Stimulated activated CD4-positive, alpha-beta T cell treated with anti-CD3 and anti-CD28 coated beads, Interleukin-12 subunit alpha, Interleukin-12 subunit beta, amount 100 ng/mL, for 4 hours (primary cell): ENCODE measurements around the gene DENND5A.

ENCODE experiments used
- DNase-seq: peaks from one replicate; pipeline ENCODE4 v3.0.0-alpha.2; 2020

DENND5A gene

GRCh38 chr11:9265211-9266131 is at the start of gene DENND5A:
Gene DENND5A (minus strand): TSS chr11:9265350. CDS start chr11:9265069, 281 bp downstream.
- peak; percentile 55 for DNase-seq

DNA sequence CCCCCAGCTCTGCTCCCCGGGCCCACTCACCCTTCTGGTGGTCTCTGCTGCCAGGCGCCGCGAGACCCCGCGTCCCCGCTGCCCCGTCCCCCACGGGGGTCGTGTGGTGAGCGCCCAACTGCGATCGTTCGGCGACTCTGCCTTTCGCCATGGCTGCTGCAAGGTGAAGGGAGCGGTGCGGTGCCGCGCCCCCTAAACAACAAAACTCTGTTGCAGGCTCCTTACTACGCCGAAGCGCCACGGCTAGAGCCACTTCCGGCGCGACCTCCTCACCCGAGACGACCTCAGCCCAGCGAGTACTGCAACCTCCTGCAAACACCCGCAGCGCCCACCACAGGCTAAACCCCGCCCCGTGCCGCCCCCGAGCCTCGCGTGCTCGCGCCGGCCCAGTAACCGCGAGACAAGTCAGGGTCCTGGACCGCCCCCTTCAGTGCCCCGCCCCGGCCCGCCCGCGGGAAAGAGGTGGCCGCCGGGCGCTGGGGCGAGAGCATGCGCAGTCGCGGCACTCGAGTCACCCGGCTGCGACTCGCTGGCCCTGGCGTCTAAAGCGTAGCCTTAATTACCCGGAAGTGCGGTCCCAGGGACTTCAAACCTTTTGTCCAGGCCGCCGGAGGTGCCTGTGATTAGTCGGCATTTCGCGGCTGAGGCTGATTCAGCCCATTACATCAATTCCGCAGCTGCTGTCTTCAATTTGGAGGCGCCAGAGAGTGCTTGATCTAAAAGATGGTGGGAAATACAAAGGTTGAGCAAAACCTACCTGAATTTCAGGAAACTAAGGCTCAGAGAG is 49.3 kb upstream of the DENND5A start, which contains the start of gene TMEM41B:
Gene TMEM41B (minus strand): TSS at position 303 of the 787 bp plus-strand sequence. CDS start 152 bp downstream, at position 151.
- peak; percentile 99 for DNase-seq

DNA sequence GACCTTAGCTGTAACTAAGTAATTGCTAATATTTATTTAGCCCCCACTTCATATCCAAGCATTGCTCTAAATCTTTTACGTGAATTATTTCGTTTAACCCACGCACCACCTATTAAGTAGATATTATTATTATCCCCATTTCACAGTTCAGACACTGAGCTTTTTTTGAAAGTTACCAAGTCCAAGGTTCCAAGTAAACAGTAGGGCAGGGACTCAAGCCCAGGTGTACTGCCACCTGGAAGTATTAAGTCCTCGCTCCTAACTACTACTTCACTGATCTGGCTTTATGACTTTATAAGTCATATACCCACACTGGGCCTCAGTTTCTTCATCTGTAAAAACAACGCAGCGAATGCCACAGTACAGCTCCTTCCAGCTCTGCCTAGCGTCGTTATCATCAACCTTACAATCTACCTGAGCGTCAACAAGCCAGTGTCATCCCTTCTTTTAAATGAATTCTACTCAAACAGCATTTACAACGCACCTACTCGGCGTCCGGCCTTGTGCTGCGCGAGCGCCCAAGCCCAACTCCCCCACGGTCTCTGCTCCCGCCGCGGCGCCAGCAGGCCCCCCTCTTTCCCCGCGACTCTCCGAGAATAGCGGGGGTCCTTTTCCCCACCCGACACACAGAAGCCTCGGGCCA is 48.6 kb upstream of the DENND5A start:
- peak; percentile 5 for DNase-seq

- DNase-seq = no peak
Measured at GRCh38 chr11:9310485-9311090, 45.4 kb upstream of the DENND5A start.

DNA sequence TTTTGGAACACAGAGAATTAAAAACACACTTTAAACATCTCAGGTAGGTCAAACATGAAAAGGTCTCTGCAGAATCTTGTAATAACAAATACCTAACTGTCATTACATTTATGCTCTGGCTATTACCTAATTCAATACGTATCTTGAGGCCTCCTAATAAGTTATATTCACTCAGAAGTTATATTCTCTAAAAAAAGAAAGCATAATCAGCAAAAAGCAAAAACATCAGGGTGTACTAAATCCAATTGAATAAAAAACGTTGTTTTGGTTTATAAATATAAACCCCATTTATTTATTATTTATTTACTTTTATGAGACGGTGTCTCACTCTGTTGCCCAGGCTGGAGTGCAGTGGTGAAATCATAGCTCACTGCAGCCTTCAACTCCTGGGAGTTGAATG is 39.0 kb upstream of the DENND5A start:
- no peak for DNase-seq

GRCh38 chr11:9302448-9302847 is 37.3 kb upstream of the DENND5A start:
- no peak for DNase-seq

DNA sequence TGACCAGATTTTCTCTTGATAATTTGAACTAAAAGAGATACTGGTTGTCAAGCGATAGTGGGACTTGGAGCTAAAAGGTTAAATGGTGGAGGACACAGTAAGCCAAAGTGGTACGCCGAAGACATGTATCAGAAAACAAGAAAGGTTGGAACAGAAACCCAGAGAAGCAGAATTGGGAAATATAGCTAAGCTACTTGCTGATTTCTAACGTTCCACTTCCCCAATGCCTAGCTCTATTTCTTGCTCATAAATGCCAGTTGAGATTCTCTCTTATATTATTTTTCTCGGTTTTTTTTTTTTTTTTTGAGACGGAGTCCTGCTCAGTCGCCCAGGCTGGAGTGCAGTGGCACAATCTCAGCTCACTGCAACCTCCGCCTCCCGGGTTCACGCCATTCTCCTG is 36.6 kb upstream of the DENND5A start:
- DNase-seq = no peak

GRCh38 chr11:9293646-9294045 is 28.5 kb upstream of the DENND5A start:
- DNase-seq = no peak

- DNase-seq = no peak
Measured at GRCh38 chr11:9285850-9286587, 20.9 kb upstream of the DENND5A start.

DNA sequence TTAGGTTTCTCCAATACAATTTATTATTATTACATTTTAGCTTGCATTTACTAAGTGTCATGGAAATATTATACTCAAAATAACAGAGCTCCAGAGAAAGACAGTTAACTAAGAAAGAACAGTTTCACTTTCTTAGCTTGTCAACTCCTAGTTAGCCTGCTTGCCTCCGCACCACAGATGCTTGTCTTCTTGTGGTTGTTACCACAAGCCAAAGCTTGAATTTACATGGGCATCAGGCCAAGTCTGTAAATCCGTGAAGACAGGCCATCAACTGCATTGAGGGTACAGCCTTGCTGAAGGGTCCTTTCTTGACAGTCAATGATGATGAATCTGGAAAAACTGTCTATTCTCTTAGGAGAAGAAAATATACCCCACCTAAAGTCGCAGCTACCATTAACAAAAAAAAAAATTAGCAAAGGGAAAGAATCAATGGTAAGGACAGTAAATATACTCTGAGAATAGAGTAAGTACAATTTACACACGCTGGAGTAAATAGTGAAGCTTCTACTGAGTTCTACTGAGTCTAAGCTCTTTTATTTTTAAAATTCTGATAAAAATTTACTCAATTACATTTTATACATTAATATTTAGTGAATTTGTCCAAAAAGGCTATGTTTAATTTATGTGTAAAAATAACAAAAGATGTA is 15.6 kb upstream of the DENND5A start:
- DNase-seq = peak; percentile 28

DNA sequence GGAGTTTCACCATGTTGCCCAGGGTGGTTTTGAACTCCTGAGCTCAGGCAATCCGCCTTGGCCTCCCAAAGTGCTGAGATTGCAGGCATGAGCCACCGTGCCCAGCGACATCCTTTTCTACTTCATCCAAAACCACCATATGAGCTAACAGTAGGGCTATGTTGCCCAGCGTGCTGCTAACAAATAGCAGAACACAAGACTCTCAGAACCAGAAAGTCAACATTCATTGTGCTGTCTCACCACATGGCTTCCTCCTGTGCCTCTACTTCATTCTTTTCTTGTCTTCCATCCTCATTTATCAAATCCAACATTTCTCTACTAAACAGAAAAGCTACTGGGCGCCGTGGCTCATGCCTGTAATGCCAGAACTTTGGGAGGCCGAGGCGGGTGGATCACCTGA is 12.0 kb upstream of the DENND5A start:
- no peak for DNase-seq

DNA sequence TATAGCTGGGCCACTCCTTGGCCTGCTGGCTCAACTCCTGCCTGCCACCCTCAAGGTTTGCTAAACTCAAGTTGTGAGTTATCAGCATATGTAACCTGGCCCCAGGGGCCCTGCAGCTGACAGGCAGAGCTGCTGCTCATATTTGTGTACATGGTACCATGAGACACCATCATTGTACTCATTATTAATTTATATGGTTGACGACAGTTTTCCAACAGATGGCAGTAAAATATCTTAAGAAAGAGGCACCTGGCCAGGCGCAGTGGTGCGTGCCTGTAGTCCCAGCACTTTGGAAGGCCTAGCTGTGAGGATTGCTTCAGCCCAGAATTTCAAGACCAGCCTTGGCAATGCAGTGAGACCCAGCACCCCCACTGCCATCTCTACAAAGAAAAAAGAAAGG is 11.4 kb upstream of the DENND5A start:
- no peak for DNase-seq

- no peak for DNase-seq
Measured at GRCh38 chr11:9274499-9275258, 9.5 kb upstream of the DENND5A start.

DNA sequence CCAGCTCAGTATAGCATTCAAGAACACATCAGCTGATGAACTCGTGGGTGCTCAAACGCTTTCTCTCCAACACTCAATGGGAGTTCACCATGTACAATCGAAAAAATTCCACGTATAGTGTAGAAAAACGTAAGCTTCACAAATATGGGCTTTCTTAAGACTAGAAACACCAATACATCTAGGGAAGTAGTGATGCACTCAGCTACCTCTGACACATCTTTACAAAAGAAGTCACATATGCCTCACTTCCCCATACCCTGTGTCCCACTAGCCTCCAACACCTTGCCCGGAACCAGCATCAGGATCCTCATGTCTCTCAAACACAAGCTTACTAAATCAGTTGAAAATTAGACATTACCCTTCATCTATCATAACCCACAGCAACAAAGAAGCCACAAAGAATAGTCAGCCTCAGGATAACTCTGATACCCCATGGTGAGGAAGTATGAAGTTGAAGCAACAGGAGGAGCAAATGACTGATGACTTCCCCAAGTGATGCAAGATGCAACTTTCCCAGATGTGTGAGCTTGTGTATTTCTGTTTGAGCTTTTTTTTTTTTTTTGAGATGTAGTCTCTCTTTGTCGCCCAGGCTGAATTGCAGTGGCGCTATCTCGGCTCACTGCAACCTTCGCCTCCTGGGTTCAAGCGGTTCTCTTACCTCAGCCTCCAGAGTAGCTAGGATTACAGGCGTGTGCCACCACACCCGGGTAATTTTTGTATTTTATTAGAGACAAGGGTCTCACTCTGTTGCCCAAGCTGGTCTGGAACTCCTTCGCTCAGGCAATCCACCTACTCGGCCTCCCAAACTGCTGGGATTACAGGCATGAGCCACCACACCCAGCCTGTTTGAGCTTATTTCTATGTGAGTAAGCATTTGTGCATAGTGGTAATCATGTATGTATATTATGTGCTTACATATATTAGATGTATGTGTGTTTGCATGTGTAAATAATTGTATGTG is 8.5 kb upstream of the DENND5A start:
- no peak for DNase-seq

- DNase-seq = no peak
Measured at GRCh38 chr11:9269492-9270013, 4.4 kb upstream of the DENND5A start.

GRCh38 chr11:9267680-9268079 is 2.5 kb upstream of the DENND5A start:
- DNase-seq = no peak

DNA sequence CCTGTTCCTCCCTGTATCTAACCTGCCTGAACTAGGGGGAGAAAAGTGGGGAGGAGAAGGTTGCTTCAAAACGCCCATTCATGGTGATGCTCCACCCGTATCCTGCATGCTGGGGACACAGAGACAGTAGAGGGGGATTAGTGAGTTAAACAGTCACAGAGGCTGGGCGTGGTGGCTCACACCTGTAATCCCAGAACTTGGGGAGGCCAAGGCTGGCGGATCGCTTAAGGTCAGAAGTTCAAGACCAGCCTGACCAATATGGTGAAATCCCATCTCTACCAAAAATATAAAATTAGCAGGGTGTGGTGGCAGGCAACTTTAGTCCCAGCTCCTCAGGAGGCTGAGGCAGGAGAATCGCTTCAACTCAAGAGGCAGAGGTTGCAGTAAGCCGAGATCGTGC is 1.8 kb upstream of the DENND5A start:
- DNase-seq = no peak

- no peak for DNase-seq
Measured at GRCh38 chr11:9266132-9266736, 1.1 kb upstream of the DENND5A start.
